Measurements from ENCODE around the gene NLE1. TPM values are rescaled to one million over a fixed set of nuclear protein-coding genes. Genes with fewer than 3 reads are reported as not detected.
"Not testable (repeated sequence)": the region's sequence is repeated elsewhere in the genome, so short reads cannot be mapped to it uniquely, and the experiment has no call there.

Gene NLE1
- total RNA-seq, 1 experiment from 2014 or later, result 16.8 TPM

DNA sequence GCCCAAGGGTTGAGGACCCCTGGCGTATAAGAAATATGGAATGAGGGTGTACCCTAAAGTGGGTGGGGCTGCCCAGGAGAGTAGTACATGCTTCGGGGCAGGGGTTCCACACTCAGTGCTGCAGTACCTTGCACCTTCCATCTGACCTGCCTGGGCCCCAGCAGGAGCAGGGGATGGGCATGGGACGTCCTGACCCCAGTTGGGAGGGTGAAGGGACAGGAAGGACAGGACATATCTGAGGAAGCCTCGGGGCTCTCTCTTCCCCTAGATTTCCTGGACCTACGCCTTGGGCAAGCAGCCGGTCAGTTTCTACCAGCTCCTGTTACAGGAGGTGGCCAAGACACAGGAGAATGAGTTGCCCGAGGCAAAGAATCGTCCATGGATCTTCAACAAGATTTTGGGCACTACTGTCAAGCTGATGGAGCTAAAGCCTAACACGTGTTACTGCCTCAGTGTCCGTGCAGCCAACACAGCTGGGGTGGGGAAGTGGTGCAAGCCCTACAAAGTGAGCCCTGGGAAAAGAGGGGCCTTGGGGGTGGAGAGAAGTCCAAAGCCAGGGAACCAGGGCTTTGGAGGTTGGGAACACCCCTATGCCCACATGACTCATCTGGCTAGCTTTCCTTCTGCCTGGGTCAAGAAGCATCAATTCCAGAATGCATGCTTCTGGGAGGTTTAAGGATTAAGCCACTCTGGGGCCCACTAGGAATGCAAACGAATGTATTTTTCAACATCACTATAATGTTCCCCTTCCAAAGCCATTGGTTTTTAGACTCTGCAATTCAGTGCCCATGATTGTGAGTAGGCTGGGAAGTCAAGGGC lies 12.7 kb downstream of the NLE1 start:
- no peak for DNase-seq (ENCODE audit: low spot score)

DNA sequence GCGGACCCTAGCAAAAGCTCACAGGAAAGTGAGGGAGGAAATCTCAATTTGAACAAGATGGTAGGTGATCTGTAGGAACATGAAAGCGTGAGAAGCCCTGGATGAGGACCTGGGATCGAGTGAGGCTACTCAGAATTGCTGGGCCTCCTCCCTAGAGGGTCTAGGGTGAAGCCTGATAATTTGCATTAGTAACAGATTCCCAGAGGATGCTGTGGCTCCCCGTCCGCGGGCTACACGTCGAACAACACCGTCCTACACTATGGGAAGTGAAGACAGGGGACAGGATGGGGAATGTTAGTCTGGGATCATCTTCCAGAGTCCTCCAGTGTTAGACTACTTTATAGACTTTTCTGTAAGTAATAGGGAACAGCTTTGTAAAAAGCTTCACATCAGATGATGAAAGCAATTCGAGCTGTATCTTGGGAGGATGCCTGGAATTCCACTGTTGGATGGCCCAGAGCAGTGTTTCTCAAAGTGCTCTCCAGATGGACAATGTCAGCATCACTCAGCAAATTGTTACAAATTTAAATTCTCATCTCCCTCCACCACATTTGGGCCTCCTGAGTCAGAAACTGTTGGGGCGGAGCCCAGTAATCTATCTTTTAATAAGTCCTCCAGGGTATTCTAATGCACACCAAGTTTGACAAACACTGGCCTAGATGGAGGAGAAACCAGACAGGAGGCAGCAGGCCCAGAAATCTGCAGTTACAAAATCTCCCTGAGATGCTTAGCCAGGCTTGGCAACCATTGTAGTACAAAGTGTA lies 14.2 kb downstream of the NLE1 start:
- DNase-seq (ENCODE audit: low spot score), result no peak

DNA sequence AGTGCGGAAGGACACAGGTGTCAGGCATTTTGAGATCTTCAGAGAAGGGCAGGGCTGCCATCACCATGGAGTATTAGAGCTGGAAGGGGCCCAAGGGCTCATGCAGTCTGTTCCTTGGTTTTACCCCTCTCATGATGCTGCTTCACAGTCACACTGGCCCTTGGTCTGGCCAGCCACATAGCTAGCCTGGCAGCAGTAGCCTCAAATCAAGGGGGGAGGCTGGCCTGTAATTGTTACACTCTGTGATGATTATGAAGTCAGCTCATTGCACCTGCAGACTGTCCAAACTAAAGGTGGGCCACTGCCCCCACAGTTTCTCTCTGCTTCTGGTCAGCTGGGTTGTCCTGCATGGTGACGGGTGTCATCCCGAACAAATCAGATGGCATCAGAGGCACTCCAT lies 20.8 kb downstream of the NLE1 start, which contains the start of gene FNDC8:
Gene FNDC8, plus strand, starts transcription at position 301 of the 400 bp plus-strand sequence. Its CDS starts 79 bp downstream, at position 380.
- no peak for DNase-seq (ENCODE audit: low spot score)

DNA sequence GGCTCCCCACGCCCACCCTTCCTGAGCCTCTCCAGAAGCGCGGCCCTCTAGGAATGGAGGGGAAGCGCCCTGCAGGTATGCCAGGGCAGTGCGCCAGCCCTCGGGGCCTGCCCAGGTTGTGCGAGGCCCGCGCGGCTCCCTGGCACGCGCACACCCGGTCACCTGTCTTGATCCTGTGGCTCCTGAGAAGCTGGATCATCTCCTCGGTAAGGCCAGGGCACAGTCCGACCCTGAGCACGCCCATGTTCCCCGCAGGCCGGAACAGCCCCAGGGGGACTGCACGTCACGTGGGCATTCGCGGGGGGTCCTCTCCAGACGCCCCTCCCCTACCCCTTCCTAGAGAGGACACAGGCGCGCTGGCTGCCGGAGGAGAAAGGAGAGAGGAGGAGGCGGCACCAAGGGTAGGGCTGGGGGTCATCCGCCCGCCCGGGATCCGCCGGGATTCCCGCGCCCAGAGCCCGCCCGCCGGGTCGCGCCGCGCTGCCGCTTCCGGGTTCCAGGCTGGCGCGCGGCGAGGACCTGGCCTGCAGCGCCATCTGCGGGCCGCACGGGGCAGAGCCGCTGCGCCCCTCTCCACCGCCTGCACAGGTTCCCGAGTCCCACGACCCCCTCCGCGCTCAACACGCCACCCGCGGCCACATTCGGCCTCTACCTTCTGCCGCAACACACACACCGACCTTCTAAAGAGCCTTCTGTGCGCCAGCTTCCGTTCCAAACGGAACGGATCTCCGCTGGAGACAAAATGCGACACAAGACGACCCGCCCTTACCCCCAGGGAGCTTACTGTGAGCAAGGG lies 22.5 kb downstream of the NLE1 start, which contains the start of gene RAD51D:
Gene RAD51D, minus strand, starts transcription at position 491 of the 796 bp plus-strand sequence. Its CDS starts 247 bp downstream, at position 244.
- peak; percentile 51 for DNase-seq (ENCODE audit: low spot score)

DNA sequence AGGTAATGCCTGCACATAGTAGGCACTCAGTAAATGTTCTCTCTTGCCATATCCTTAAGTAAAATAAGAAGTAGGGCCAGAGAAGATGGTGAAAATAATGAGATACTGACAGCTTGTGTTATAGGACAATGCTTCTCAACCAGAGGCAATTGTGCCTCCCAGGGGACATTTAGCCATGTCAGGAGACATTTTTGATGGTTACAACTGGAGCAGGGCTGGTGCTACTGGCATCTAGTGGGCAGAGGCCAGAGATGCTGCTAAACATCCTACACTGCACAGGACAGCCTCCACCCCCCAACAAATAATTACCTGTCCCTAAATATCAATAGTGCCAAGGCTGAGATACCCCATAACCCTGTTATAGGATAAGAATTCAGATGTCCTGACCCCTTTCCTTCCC lies 24.1 kb downstream of the NLE1 start:
- peak; percentile 27 for DNase-seq (ENCODE audit: low spot score)

DNA sequence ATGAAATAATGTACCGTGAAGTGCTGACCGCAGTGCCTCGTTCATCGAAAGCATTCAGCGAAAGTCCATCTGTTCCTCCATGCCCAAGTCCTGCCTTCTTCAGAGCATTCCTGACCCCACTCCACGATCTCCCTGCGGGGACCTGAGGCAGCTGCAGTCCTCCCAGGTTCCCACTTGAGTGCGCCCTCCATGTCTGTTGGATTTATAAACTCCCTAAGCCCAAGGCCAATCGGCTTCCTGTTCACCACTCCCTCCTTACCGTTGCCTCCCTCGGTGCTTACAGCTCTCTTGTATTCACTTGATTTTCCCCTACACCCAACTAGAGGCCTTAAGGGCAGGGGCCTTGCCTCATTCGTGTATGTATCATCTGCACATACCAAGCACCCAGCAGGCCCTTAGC lies 25.3 kb downstream of the NLE1 start:
- no peak for DNase-seq (ENCODE audit: low spot score)

DNA sequence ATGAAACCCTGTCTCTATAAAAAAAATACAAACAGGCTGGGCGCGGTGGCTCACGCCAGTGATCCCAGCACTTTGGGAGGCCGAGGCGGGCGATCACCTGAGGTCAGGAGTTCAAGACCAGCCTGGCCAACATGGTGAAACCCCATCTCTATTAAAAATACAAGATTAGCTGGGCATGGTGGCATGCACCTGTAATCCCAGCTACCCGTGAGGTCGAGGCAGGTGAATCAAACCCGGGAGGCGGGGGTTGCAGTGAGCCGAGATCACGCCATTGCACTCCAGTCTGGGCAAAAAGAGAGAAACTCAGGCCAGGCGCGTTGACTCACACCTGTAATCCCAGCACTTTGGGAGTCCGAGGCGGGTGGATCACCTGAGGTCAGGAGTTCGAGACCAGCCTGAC lies 31.3 kb downstream of the NLE1 start:
- DNase-seq (ENCODE audit: low spot score), result not testable (repeated sequence)

DNA sequence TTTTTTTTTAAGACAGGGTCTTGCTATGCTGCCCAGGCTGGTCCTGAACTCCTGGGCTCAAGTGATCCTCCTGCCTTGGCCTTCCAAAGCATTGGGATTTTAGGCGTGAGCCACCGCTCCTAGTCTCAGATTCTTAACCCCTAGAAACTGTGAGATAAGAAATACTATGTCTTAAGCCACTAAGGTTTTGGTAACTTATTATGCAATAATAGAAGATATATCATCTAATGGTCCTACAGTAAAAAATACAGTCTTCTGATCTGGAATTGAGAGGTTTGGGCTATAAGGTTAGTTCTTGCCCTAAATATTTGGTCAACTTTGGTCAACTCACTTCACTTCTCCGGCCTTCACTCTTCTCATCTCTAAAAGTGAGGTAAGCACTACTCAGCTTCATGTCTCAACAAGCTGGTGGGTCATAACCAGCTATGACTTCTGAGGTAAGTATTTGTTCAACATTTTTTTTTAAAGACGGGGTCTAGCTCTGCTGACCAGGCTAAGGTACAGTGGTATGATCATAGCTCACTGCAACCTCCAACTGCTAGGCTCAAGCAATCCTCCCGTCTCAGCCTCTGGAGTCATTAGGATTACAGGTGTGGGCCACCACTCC lies 37.2 kb downstream of the NLE1 start:
- no peak for DNase-seq (ENCODE audit: low spot score)

DNA sequence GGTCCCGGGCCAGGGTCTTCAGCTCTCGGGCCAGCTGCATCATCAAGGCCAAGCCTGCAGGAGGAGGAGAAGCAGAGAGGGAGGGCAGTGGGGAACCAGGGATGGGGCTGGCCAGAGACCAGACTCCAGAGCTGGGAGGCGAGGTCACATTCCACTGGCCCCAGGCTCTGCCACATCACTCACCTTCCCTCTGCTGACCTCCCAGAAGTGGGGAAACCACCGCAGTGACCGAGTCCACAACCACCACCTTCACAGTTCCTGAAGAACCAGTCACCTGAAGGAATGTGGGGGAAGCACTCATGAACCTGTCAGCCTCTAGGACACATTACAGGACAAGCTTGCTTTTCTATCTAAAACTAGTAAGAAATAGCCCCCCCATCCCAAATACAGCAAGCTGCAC lies 38.8 kb downstream of the NLE1 start:
- no peak for DNase-seq (ENCODE audit: low spot score)

DNA sequence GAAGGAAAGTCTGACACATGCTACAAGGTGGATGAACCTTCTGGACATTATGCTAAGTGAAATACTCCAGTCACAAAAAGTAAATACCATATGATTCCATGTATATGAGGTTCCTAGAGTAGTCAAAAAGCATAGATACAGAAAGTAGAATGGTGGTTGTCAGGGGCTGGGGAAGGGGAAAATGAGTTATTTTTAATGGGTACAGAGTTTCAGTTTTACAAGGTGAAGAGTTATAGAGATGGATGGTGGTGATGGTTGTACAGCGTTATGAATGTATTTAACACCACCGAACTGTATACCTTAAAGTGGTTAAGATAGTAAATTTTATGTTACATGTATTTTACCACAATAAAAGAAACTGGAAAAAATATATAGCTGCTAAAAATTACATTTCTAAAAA lies 40.4 kb downstream of the NLE1 start:
- no peak for DNase-seq (ENCODE audit: low spot score)

DNA sequence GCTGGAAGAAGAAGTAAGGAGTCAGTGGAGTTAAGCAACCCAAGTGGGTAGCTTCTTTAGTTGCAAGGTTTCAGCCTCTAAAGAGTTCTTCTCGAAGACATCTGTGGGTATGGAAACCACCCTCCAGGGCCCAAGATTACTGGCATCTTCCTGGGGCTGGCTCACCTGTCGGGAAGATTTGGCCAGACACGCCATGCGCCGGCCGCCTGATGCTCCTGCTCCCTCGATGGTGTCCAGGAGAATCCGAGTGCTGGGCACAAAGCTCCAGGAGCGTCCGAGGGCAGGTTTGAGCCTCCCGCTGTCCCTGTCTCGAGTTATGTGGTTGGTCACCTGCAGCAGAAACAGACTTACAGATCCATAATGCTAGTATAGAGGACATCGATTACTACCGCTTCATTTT lies 41.1 kb downstream of the NLE1 start:
- DNase-seq (ENCODE audit: low spot score), result no peak

DNA sequence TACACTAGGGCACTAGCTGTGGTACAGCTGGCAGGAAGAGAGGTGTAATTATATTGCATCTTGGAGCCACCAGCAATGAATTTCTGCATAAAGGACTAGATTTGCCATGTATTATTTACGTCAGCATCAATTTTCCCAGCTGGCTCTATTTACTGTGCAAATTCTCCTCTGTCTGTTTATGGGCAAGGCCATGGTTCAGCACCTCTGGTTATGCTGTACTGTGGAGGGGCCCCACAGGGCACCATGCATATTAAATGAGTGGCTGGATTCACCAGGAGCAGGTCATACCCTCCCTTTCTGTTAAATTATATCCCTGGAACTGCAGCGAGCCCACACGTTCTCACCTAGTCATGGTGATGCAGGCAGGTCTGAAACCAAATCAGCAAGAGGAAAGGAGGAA lies 42.2 kb downstream of the NLE1 start:
- DNase-seq (ENCODE audit: low spot score), result no peak

DNA sequence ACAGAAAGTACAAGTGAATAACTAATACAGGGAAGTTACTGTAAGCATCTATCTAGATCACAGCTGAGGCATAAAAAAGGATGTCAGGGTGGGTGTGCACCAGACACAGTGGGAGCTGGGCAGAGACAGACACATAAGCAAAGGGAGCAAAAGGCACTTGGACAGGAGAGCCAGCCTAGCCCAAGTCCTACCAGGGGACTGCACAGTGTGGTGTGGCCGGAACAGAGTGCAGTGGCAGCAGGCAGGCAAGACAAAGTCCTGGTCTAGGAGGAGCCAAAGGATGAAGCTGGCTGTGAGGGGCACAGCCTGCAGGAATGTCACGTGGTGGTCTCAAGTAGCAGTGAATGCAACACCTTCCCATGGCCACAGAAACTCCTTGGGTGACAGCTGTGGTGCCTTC lies 44.3 kb downstream of the NLE1 start:
- no peak for DNase-seq (ENCODE audit: low spot score)

DNA sequence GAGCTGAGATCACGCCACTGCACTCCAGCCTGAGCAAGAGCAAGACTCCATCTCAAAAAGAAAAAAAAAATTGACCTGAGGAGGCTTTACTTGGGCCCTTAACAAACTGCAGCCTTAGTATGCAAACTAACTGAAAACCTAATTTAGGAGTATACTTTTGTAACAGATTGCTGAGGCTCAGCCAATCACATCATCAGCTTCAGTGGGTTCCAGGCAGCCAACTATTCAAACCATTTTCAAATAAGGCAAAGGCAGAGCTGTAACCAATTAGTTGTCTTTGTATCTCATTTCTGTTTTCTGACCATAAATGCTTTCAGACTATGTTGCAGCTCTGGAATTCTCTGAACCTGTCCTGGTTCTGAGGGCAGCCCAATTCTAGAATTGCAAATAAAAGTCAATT lies 46.4 kb downstream of the NLE1 start:
- DNase-seq (ENCODE audit: low spot score), result no peak

DNA sequence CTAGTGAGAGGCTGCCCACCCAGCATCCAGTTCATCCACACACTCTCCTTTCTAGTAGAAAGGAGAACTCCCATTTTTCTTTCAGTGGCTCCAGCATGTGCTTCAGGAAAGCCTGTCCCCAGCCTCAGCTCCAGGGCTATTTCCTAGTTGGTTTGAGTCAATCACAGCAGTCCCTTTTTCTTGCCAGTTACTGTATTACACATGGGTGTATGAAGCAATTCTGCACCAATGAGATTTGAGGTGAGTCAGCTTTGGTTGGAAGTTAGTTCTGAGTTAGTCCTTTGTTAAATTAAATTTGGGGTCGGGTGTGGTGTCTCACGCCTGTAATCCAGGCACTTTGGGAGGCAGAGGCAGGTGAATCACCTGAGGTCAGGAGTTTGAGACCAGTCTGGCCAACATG lies 47.2 kb downstream of the NLE1 start:
- peak; percentile 87 for DNase-seq (ENCODE audit: low spot score)

DNA sequence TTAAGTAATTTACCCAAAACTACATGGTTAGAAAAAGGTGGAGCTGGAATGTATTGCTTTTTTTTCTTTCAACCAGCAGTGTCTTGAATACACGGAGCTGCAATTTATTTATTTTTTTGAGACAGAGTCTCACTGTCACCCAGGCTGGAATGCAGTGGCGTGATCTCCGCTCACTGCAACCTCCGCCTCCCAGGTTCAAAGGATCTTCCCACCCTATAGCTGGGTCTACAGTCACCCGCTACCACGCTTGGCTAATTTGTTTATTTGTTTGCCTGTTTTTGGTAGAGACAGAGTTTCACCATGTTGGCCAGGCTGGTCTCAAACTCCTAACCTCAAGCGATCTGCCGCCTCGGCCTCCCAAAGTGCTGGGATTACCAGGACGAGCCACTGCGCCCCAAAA lies 51.4 kb downstream of the NLE1 start:
- not testable (repeated sequence) for DNase-seq (ENCODE audit: low spot score)

DNA sequence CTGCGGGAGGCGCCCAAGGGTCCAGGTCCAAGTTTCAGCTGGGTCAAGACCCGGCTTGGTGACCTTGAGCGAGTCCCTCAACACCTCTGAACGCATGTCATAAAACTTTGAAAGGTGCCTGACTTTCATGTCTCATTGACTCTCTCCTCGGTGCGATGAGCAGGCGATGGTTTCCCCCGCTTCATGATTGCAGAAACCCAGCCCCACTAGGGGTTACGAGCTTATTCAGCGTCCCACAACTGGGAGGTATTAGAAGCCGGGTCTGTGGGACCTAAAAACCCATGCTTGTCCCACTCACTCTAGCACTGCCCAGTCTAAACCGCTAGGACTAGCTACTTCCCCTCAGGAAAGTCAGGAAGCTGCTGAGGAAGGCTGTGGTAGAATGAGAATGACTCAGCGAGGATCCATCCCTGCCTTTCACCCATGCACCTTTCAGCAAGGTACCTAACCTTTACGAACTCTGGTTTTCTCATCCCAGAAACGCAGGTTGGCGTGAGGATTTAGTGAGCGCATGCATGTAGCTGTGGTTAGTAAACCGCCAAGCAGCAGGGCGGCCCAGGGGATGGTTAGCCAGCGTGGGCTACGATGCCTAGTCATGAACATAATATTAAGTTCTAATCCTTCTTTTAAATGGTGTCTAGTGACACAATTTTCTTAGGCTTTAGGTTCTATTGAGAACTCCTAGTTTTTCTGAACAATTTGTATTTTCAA lies 52.4 kb downstream of the NLE1 start:
- DNase-seq (ENCODE audit: low spot score), result peak; percentile 77

DNA sequence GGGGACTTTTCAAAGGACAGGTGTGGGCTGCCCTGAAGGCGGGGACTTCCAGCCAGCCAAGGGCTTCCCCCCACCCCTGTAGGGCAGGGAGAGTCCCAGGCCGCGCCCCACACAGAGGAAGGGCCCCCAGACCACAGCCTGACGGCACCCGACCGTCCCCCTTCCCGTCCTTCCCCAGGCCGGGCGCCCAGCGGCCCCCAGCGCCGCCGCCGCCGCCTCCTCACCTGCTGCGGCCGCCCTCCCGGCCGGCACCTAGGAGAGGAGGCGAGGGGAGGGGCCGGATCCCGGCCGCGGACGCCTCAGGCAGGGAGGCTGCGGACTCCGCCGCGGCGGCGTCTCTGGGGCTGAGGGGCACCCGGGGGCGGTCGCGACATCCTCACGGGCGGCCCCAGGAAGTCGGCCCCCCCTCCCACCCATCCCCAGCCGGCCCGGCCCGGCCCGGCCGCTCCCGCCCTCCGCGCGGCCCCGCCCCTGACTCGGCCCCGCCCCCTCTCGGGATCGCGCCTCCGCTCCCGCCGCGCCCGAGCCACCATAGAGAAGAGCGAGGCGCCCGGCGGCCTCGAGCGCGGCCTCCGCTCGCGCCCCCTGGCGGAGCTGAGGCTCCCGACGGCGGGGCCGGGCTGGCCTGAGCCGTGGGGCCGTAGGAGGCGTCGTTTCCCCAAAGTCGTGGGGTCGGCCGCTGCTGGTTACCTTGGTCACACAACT lies 53.1 kb downstream of the NLE1 start:
- DNase-seq (ENCODE audit: low spot score), result peak; percentile 63

DNA sequence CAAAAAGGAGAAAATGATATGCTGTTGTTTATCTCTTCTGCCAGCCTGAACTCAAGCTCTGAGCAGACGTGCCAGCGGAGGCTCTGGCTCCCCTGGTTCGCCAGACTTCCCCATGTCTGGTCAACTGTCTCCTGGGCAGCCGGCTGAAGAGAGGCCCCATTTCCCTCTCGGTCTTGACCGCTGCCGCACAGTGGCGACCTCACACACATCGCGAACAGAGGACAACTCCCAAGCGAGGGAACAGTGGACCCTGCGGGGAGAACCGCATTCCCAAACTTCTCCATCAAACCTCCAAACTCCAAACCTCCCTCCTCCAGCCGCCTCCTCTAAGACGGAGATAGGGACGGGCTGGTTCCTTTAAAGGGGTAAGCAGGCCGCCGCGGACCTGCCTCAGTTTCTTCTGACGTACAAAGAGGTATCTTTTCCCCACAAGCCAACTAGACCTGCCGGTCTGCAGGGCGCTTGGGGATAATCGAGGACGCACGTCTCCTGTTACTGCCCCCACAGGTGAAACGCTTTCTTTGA lies 53.7 kb downstream of the NLE1 start:
- peak; percentile 40 for DNase-seq (ENCODE audit: low spot score)

DNA sequence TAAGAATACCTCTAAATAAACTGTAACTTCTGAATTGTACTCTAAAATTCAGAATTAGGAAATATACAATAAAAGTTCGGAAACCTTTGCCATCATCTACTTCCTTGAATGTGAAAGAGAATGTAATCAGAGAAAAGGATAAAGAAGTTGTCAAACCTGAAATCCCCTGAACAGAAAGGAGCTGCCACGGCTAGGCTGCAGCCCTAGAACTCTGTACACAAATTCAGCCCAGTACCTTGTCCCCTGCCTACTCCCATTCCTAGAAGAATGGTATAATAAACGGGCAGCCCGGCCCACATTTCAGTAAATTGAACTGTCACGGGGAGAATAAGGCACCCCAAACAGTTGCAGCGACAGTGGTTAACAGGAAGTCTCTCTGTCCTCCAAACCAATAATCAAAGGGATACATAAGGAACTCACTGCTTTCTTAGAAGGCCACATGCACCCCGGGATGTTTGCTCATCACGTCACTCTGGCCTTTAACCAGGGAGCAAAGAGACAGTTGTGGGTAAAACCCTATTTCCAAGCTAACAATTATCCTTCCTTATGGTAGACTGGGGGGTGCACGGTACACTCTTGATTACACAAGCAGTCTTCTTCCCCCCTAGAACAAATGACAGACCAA lies 54.3 kb downstream of the NLE1 start:
- no peak for DNase-seq (ENCODE audit: low spot score)

Measured in A172 (cell line).